PC-9 (cell line): ENCODE results near the gene RBMS1.

Experiments used
- EZH2 ChIP-seq: fragments of 200-600 bp; sonication (generic); IDR thresholded peaks from 2 replicates; pipeline ENCODE4 v1.8.0; 2017; ENCODE audit warnings: antibody characterized with exemption, low read depth
- TF ChIP-seq, protein P1 (sequence below): fragments of 200-600 bp; sonication (generic); conservative IDR thresholded peaks from 2 replicates; pipeline ENCODE4 v1.6.1; 2017; ENCODE audit warnings: mixed run types, antibody characterized with exemption, mild to moderate bottlenecking, moderate library complexity

DNA sequence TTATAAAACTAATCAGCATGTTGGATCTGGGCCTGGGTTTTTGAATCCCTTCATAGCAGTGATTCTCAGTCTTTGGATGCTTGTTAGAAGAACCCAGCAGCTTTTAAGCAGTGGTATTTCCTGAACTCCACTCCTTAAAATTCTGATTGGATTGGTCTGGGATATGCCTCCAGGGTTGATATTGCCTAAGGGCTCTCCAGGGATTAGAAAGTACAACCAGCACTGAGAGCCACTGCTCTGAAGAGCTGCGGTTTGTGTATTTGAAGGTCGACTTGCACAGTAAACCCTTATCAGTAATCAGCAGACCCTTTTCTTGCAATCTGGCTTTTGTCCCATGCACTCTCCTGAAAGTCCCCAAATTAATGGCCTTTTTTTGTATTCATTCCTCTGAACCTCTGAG, 17.0 kb upstream of the RBMS1 start:
- TF ChIP-seq EZH2 = no peak
- TF ChIP-seq, protein P1, sequence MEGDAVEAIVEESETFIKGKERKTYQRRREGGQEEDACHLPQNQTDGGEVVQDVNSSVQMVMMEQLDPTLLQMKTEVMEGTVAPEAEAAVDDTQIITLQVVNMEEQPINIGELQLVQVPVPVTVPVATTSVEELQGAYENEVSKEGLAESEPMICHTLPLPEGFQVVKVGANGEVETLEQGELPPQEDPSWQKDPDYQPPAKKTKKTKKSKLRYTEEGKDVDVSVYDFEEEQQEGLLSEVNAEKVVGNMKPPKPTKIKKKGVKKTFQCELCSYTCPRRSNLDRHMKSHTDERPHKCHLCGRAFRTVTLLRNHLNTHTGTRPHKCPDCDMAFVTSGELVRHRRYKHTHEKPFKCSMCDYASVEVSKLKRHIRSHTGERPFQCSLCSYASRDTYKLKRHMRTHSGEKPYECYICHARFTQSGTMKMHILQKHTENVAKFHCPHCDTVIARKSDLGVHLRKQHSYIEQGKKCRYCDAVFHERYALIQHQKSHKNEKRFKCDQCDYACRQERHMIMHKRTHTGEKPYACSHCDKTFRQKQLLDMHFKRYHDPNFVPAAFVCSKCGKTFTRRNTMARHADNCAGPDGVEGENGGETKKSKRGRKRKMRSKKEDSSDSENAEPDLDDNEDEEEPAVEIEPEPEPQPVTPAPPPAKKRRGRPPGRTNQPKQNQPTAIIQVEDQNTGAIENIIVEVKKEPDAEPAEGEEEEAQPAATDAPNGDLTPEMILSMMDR = no peak
